Measurements from ENCODE around the gene ADAMTS14. TPM values are rescaled to one million over a fixed set of nuclear protein-coding genes. Genes with fewer than 3 reads are reported as not detected.

ADAMTS14 gene
- total RNA-seq, 1 experiment from 2014 or later, result 2.1 TPM

GRCh38 chr10:70678757-70679489 lies 6.6 kb downstream of the ADAMTS14 start (continued):
- TF ChIP-seq AR (CRISPR knock-in tag; IDR thresholded peaks at IDR 0.05), result no peak

GRCh38 chr10:70679498-70679897 lies 7.2 kb downstream of the ADAMTS14 start:
- ATAC-seq, result no peak
- POLR2A ChIA-PET, result no interaction called here
- no peaks in the 10 kb centered on the region for H3K36me3 Mint-ChIP-seq
- H3K9me3 Mint-ChIP-seq, result no peaks in the 10 kb centered on the region
- no peak for DNase-seq (ENCODE audit: low spot score)
- TF ChIP-seq ESRRA (CRISPR knock-in tag; IDR thresholded peaks at IDR 0.05; ENCODE audit: borderline replicate concordance) (no peak), ZNF263 (CRISPR knock-in tag; IDR thresholded peaks at IDR 0.05; ENCODE audit: low read depth) (no peak), SP1 (CRISPR knock-in tag; conservative IDR thresholded peaks at IDR 0.05) (no peak), ZNF219 (CRISPR knock-in tag; IDR thresholded peaks at IDR 0.05; ENCODE audit: borderline replicate concordance) (no peak), ATF3 (CRISPR knock-in tag; conservative IDR thresholded peaks at IDR 0.05) (no peak), MLX (CRISPR knock-in tag; IDR thresholded peaks at IDR 0.05) (no peak), E2F1 (CRISPR knock-in tag; IDR thresholded peaks at IDR 0.05) (no peak), EMX1 (CRISPR knock-in tag; IDR thresholded peaks at IDR 0.05) (no peak), STAT6 (CRISPR knock-in tag; conservative IDR thresholded peaks at IDR 0.05; ENCODE audit: low read depth) (no peak), ZSCAN18 (CRISPR knock-in tag; IDR thresholded peaks at IDR 0.05) (no peak), PRRX2 (CRISPR knock-in tag; IDR thresholded peaks at IDR 0.05) (no peak), E2F4 (CRISPR knock-in tag; IDR thresholded peaks at IDR 0.05; ENCODE audit: borderline replicate concordance, low read depth) (no peak), TEAD4 (CRISPR knock-in tag; IDR thresholded peaks at IDR 0.05) (no peak), CBFB (CRISPR knock-in tag; IDR thresholded peaks at IDR 0.05; ENCODE audit: low read depth) (no peak)
- no peak overlapping the region for H3K27ac Mint-ChIP-seq
- no peaks in the 10 kb centered on the region for H3K27me3 Mint-ChIP-seq (ENCODE audit: low read depth)
- peaks cover 18% of the 10 kb centered on the region for H3K4me1 Mint-ChIP-seq
- no peak overlapping the region for H3K4me3 Mint-ChIP-seq
- CTCF ChIA-PET, result no interaction called here

Measured in WTC11 (cell line).